Body of pancreas (tissue), 4 donors: Measurements from ENCODE around the gene ATG4D. TPM values are rescaled to one million over a fixed set of nuclear protein-coding genes. Genes with fewer than 3 reads are reported as not detected.

Source experiments
- ATAC-seq: fragments of 150-250 bp; one replicate; pipeline ENCODE4 v1.9.1; 2016
- DNase-seq, 4 donors: peaks; one replicate each; pipeline ENCODE4 v3.0.0-alpha.2; 2019
- H3K27ac ChIP-seq, 4 donors: fragments of 200-600 bp; sonication (generic); 1 replicate in 3 of 4; 2 replicates in 1 of 4; pipeline versions ENCODE4 v1.5.1 to v1.6.1; 2016 to 2019; ENCODE audit warnings: mild to moderate bottlenecking in 1 of 4, mixed read lengths in 1 of 4, moderate library complexity in 1 of 4
- H3K27me3 ChIP-seq, 2 donors: fragments of 200-600 bp; sonication (generic); one replicate each; pipeline ENCODE4 v1.6.0; 2016; ENCODE audit warnings: mild to moderate bottlenecking in 1 of 2
- H3K36me3 ChIP-seq, 2 donors: fragments of 200-600 bp; sonication (generic); replicated peaks in 1 of 2; 2 replicates each; pipeline ENCODE4 v1.5.1; 2016; ENCODE audit warnings: low read depth in 2 of 2; ENCODE audit not compliant: insufficient read depth in 1 of 2
- H3K4me1 ChIP-seq: fragments of 200-600 bp; sonication (generic); one replicate; pipeline ENCODE4 v1.6.0; 2016
- H3K4me3 ChIP-seq, 2 donors: fragments of 200-600 bp; sonication (generic); 1 replicate in 1 of 2; 2 replicates in 1 of 2; pipeline ENCODE4 v1.5.1; 2016 to 2019
- H3K9me3 ChIP-seq, 3 donors: fragments of 200-600 bp; sonication (generic); 1 replicate in 2 of 3; 2 replicates in 1 of 3; pipeline ENCODE4 v1.5.1; 2016
- CTCF ChIP-seq, 7 experiments: fragments of 450-650 bp in 4 of 7; fragments of 200-600 bp in 3 of 7; sonication (generic) in 3 of 7; IDR thresholded peaks; one replicate each; pipeline ENCODE4 v1.5.1; 2016 to 2019; ENCODE audit warnings: antibody characterized with exemption in 7 of 7
- POLR2A ChIP-seq, 3 donors: fragments of 450-650 bp; IDR thresholded peaks; one replicate each; pipeline ENCODE4 v1.6.1; 2016; ENCODE audit warnings: antibody characterized with exemption in 3 of 3, mild to moderate bottlenecking in 2 of 3
- WGBS, 2 donors: methylation state at CpG; one replicate each; pipeline ENCODE4 v1.1.5; 2017; 5-methylcytosine and 5-hydroxymethylcytosine counted together
- intact Hi-C: fragments of 100-400 bp; cut with DNase I; formaldehyde crosslinking; loops from one replicate; pipeline ENCODE4 v1.15.1; 2023
- total RNA-seq, 2 donors: library from RNA; depleted of rRNA; stranded (reverse); fragments of >200 nt; gene quantifications; one replicate each; pipeline ENCODE4 v1.1.0, GENCODE V29; 2016

The ATG4D gene
- total RNA-seq, result 10 to 100 TPM; 20.4 to 23.3 TPM

GRCh38 chr19:10543420-10544241 is at the start of gene ATG4D:
Gene ATG4D (plus strand): TSS chr19:10543904. CDS start chr19:10544091, 187 bp downstream.
- peak; percentile 90 for ATAC-seq
- Histone ChIP-seq H3K4me3 (peak within 1 kb of the TSS; percentile 78 to 95), H3K27ac (peak within 1 kb of the TSS; percentile 77 to 98 (median 95)), H3K27me3 (no peaks in the 10 kb centered on the region), H3K4me1 (peaks cover 26% of the 10 kb centered on the region), H3K36me3 (peaks cover 0 to 5% of the 10 kb centered on the region in 2 donors), H3K9me3 (no peaks in the 10 kb centered on the region)
- TF ChIP-seq CTCF (IDR thresholded peaks at IDR 0.05) (no peak), POLR2A (IDR thresholded peaks at IDR 0.05) (peak; percentile 76 to 81 (median 80))
- DNase-seq, result peak; percentile 95 to 99 (median 96)
- WGBS, 2 donors, result 0 to 1% methylated on average over 14 to 47 of the region's 79 CpGs
- intact Hi-C loops, result no loop called here

GRCh38 chr19:10497371-10497770 is 46.3 kb upstream of the ATG4D start:
- TF ChIP-seq POLR2A (IDR thresholded peaks at IDR 0.05), result no peak
- no peak for TF ChIP-seq CTCF (IDR thresholded peaks at IDR 0.05)
- Histone ChIP-seq H3K4me1 (peaks cover 34% of the 10 kb centered on the region), H3K9me3 (no peaks in the 10 kb centered on the region), H3K4me3 (no peak overlapping the region), H3K36me3 (peaks cover 8 to 12% of the 10 kb centered on the region in 2 donors), H3K27me3 (no peaks in the 10 kb centered on the region), H3K27ac (no peak overlapping the region)
- DNase-seq (no peak), ATAC-seq (no peak)
- 93 to 94% methylated on average over 4 of the region's 4 CpGs for WGBS, 2 donors
- intact Hi-C loops, result no loop called here

GRCh38 chr19:10499550-10500246 is 44.0 kb upstream of the ATG4D start:
- no peaks in the 10 kb centered on the region for H3K27me3 ChIP-seq
- DNase-seq, result no peak
- H3K4me1 ChIP-seq, result peaks cover 40% of the 10 kb centered on the region
- intact Hi-C loops, result no loop called here
- TF ChIP-seq CTCF (IDR thresholded peaks at IDR 0.05) (no peak), POLR2A (IDR thresholded peaks at IDR 0.05) (no peak)
- no peak for ATAC-seq
- peaks cover 8 to 12% of the 10 kb centered on the region in 2 donors for H3K36me3 ChIP-seq
- no peaks in the 10 kb centered on the region for H3K9me3 ChIP-seq
- H3K4me3 ChIP-seq, result no peak overlapping the region
- 67 to 89% methylated on average over 9 to 18 of the region's 24 CpGs for WGBS, 2 donors
- no peak overlapping the region for H3K27ac ChIP-seq

GRCh38 chr19:10500247-10500592 is 43.5 kb upstream of the ATG4D start:
- peaks cover 40% of the 10 kb centered on the region for H3K4me1 ChIP-seq
- H3K27ac ChIP-seq, result no peak overlapping the region
- intact Hi-C loops, result no loop called here
- no peaks in the 10 kb centered on the region for H3K27me3 ChIP-seq
- no peak for TF ChIP-seq POLR2A (IDR thresholded peaks at IDR 0.05)
- no peak for TF ChIP-seq CTCF (IDR thresholded peaks at IDR 0.05)
- peaks cover 5 to 9% of the 10 kb centered on the region in 2 donors for H3K36me3 ChIP-seq
- 94 to 97% methylated on average over 2 of the region's 2 CpGs for WGBS, 2 donors
- H3K9me3 ChIP-seq, result no peaks in the 10 kb centered on the region
- ATAC-seq (no peak), DNase-seq (no peak)
- no peak overlapping the region for H3K4me3 ChIP-seq
